ENCODE data around the gene SPNS2. TPM values are rescaled to one million over a fixed set of nuclear protein-coding genes. Genes with fewer than 3 reads are reported as not detected.
A peak's percentile ranks its signal among the peaks of the same experiment; 100 is the strongest.

SPNS2 gene
- total and polyA plus RNA-seq, 2 experiments from 2014 or later = 1.7 to 2.3 TPM

- H3K4me1 Mint-ChIP-seq = peaks cover 5% of the 10 kb centered on the region; the same call in 2 of the 3 replicates
- H3K4me3 Mint-ChIP-seq = no peak overlapping the region; the same call in 2 of the 3 replicates
- peak overlapping the region; percentile 62; the same call in 1 of the 2 replicates for H3K27ac Mint-ChIP-seq
- Histone ChIP-seq H3K27me3 (ENCODE audit: insufficient read depth) (no peaks in the 10 kb centered on the region), H3K4me2 (no peak overlapping the region), H3F3A (replicated peaks; ENCODE audit: low read depth) (no peaks in the 10 kb centered on the region), H3K36me3 (ENCODE audit: insufficient read depth) (no peaks in the 10 kb centered on the region), H3K27ac (ENCODE audit: low read depth) (no peak overlapping the region), H3K4me1 (ENCODE audit: insufficient read depth) (no peaks in the 10 kb centered on the region), H3K9me2 (ENCODE audit: insufficient read depth) (no peaks in the 10 kb centered on the region), H4K20me1 (replicated peaks; ENCODE audit: insufficient read depth) (no peaks in the 10 kb centered on the region), H3K79me2 (replicated peaks; ENCODE audit: insufficient read depth) (no peaks in the 10 kb centered on the region), H2AFZ (no peak overlapping the region), H3K4me3 (no peak overlapping the region)
- peaks cover 23% of the 10 kb centered on the region for H3K27me3 Mint-ChIP-seq (ENCODE audit: insufficient read depth, low read depth, poor library complexity)
- ATAC-seq (no peak), DNase-seq (ENCODE audit: low spot score) (no peak)
- H3K36me3 Mint-ChIP-seq (ENCODE audit: low read depth) = no peaks in the 10 kb centered on the region
- TF ChIP-seq, protein P1, sequence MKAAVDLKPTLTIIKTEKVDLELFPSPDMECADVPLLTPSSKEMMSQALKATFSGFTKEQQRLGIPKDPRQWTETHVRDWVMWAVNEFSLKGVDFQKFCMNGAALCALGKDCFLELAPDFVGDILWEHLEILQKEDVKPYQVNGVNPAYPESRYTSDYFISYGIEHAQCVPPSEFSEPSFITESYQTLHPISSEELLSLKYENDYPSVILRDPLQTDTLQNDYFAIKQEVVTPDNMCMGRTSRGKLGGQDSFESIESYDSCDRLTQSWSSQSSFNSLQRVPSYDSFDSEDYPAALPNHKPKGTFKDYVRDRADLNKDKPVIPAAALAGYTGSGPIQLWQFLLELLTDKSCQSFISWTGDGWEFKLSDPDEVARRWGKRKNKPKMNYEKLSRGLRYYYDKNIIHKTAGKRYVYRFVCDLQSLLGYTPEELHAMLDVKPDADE (IDR thresholded peaks at IDR 0.05) = no peak
- H3K9me3 Mint-ChIP-seq = no peaks in the 10 kb centered on the region; the same call in 2 of the 3 replicates
These were observed 10.7 kb downstream of the SPNS2 start for GRCh38 chr17:4509401-4509800.

GRCh38 chr17:4509923-4510617 is 11.4 kb downstream of the SPNS2 start:
- Histone ChIP-seq H3K79me2 (replicated peaks; ENCODE audit: insufficient read depth) (no peaks in the 10 kb centered on the region), H3K4me3 (no peak overlapping the region), H3K9me2 (ENCODE audit: insufficient read depth) (no peaks in the 10 kb centered on the region), H3F3A (replicated peaks; ENCODE audit: low read depth) (no peaks in the 10 kb centered on the region), H3K4me2 (no peak overlapping the region), H3K4me1 (ENCODE audit: insufficient read depth) (no peaks in the 10 kb centered on the region), H2AFZ (no peak overlapping the region), H3K27ac (ENCODE audit: low read depth) (no peak overlapping the region), H3K27me3 (ENCODE audit: insufficient read depth) (no peaks in the 10 kb centered on the region), H3K36me3 (ENCODE audit: insufficient read depth) (no peaks in the 10 kb centered on the region), H4K20me1 (replicated peaks; ENCODE audit: insufficient read depth) (no peaks in the 10 kb centered on the region)
- DNase-seq (ENCODE audit: low spot score) = no peak
- Mint-ChIP-seq H3K36me3 (ENCODE audit: low read depth) (no peaks in the 10 kb centered on the region), H3K4me1 (peaks cover 7% of the 10 kb centered on the region; the same call in 2 of the 3 replicates), H3K9me3 (no peaks in the 10 kb centered on the region; the same call in 2 of the 3 replicates), H3K27ac (no peak overlapping the region), H3K27me3 (ENCODE audit: insufficient read depth, low read depth, poor library complexity) (peaks cover 19% of the 10 kb centered on the region), H3K4me3 (no peak overlapping the region)
- no peak for ATAC-seq
- TF ChIP-seq REST (IDR thresholded peaks at IDR 0.05; ENCODE audit: unreplicated experiment) (no peak), ZNF114 (CRISPR knock-in tag; IDR thresholded peaks at IDR 0.05) (no peak), EZH2phosphoT487 (IDR thresholded peaks at IDR 0.05; ENCODE audit: unreplicated experiment) (no peak)
- TF ChIP-seq, protein P1 (IDR thresholded peaks at IDR 0.05) = no peak

Data from GM23338 (cell line).